Smooth muscle cell (in vitro differentiated cells): Measurements from ENCODE around the gene GPR155. TPM values are rescaled to one million over a fixed set of nuclear protein-coding genes. Genes with fewer than 3 reads are reported as not detected.

Source experiments
- DNase-seq: peaks from one replicate; lab custom pipeline; 2025; ENCODE audit not compliant: unreplicated experiment; lab: John Stamatoyannopoulos, UW
- H2AFZ ChIP-seq: fragments of 200-600 bp; sonication (generic); 2 replicates; pipeline ENCODE4 v1.6.0; 2016; ENCODE audit warnings: antibody characterized with exemption, low read depth, mild to moderate bottlenecking
- H3F3A ChIP-seq: fragments of 200-600 bp; sonication (generic); 2 replicates; pipeline ENCODE4 v1.6.0; 2017; ENCODE audit warnings: antibody characterized with exemption, low read depth
- H3K27ac ChIP-seq: fragments of 200-600 bp; sonication (generic); 2 replicates; pipeline ENCODE4 v1.5.1; 2016; ENCODE audit warnings: low read depth, mild to moderate bottlenecking
- H3K27me3 ChIP-seq: fragments of 200-600 bp; sonication (generic); 2 replicates; pipeline ENCODE4 v1.6.1; 2016; ENCODE audit warnings: low read depth, mild to moderate bottlenecking
- H3K36me3 ChIP-seq: fragments of 200-600 bp; sonication (generic); 2 replicates; pipeline ENCODE4 v1.5.1; 2016; ENCODE audit warnings: low read depth
- H3K4me1 ChIP-seq: fragments of 200-600 bp; sonication (generic); 2 replicates; pipeline ENCODE4 v1.5.1; 2016; ENCODE audit warnings: low read depth
- H3K4me2 ChIP-seq: fragments of 200-600 bp; sonication (generic); 2 replicates; pipeline ENCODE4 v1.6.0; 2016; ENCODE audit warnings: mild to moderate bottlenecking
- H3K4me3 ChIP-seq: fragments of 200-600 bp; sonication (generic); 2 replicates; pipeline ENCODE4 v1.5.1; 2016; ENCODE audit warnings: mild to moderate bottlenecking
- H3K79me2 ChIP-seq: fragments of 200-600 bp; sonication (generic); 2 replicates; pipeline ENCODE4 v1.6.0; 2016; ENCODE audit warnings: low read depth, mild to moderate bottlenecking
- H3K9ac ChIP-seq: fragments of 200-600 bp; sonication (generic); 2 replicates; pipeline ENCODE4 v1.6.0; 2016; ENCODE audit warnings: low read depth
- H3K9me3 ChIP-seq: fragments of 200-600 bp; sonication (generic); replicated peaks from 2 replicates; pipeline ENCODE4 v1.5.1; 2016; ENCODE audit warnings: low read depth
- H4K20me1 ChIP-seq: fragments of 200-600 bp; sonication (generic); 2 replicates; pipeline ENCODE4 v1.6.0; 2016; ENCODE audit warnings: low read depth
- CTCF ChIP-seq: fragments of 200-600 bp; sonication (generic); IDR thresholded peaks from 2 replicates; pipeline ENCODE4 v1.5.1; 2017; ENCODE audit warnings: borderline replicate concordance, mild to moderate bottlenecking, antibody characterized with exemption; ENCODE audit not compliant: insufficient read depth, poor library complexity, severe bottlenecking
- WGBS: methylation state at CpG from one replicate; pipeline ENCODE4 v1.1.7; 2016; ENCODE audit warnings: low lambda C conversion rate; 5-methylcytosine and 5-hydroxymethylcytosine counted together
- polyA plus RNA-seq: library from polyadenylated mRNA; unstranded; fragments of >200 nt; fragmentation: Nextera tagmentation; extraction: Ambion mirVana; gene quantifications from 2 replicates; pipeline ENCODE4 v1.2.1, GENCODE V29; 2016
- total RNA-seq: library from RNA; depleted of rRNA; stranded (reverse); fragments of >200 nt; gene quantifications from 2 replicates; pipeline ENCODE4 v1.2.3, GENCODE V29; 2014

Gene GPR155
- total and polyA plus RNA-seq, 2 experiments from 2014 or later, result 6.9 to 10.5 TPM

- no peak for DNase-seq
- Histone ChIP-seq H3F3A (peaks cover 7% of the 10 kb centered on the region), H2AFZ (no peak overlapping the region), H4K20me1 (no peaks in the 10 kb centered on the region), H3K4me2 (no peak overlapping the region), H3K27me3 (no peaks in the 10 kb centered on the region), H3K79me2 (no peaks in the 10 kb centered on the region), H3K36me3 (no peaks in the 10 kb centered on the region), H3K4me1 (peaks cover 3% of the 10 kb centered on the region), H3K9me3 (no peaks in the 10 kb centered on the region), H3K9ac (no peak overlapping the region), H3K27ac (no peak overlapping the region), H3K4me3 (no peak overlapping the region)
- TF ChIP-seq CTCF, result no peak
- 95% methylated on average over 4 of the region's 4 CpGs for WGBS
Measured at GRCh38 chr2:174446531-174446930, 40.3 kb downstream of the GPR155 start.

- no peaks in the 10 kb centered on the region for H3K79me2 ChIP-seq
- no peak overlapping the region for H2AFZ ChIP-seq
- TF ChIP-seq CTCF, result no peak
- H3F3A ChIP-seq, result peaks cover 7% of the 10 kb centered on the region
- no peak overlapping the region for H3K4me3 ChIP-seq
- WGBS, result 89% methylated on average over 3 of the region's 3 CpGs
- H3K4me2 ChIP-seq, result no peak overlapping the region
- no peak overlapping the region for H3K27ac ChIP-seq
- H3K4me1 ChIP-seq, result peaks cover 3% of the 10 kb centered on the region
- no peaks in the 10 kb centered on the region for H3K36me3 ChIP-seq
- no peaks in the 10 kb centered on the region for H4K20me1 ChIP-seq
- no peaks in the 10 kb centered on the region for H3K9me3 ChIP-seq
- no peaks in the 10 kb centered on the region for H3K27me3 ChIP-seq
- no peak overlapping the region for H3K9ac ChIP-seq
- DNase-seq, result no peak
Measured at GRCh38 chr2:174445248-174445647, 41.6 kb downstream of the GPR155 start.

- Histone ChIP-seq H3K9ac (no peak overlapping the region), H4K20me1 (no peaks in the 10 kb centered on the region), H3K9me3 (no peaks in the 10 kb centered on the region), H3K4me2 (no peak overlapping the region), H3K4me3 (no peak overlapping the region), H2AFZ (no peak overlapping the region), H3K4me1 (peaks cover 3% of the 10 kb centered on the region), H3K36me3 (no peaks in the 10 kb centered on the region), H3K27ac (no peak overlapping the region), H3K27me3 (no peaks in the 10 kb centered on the region), H3F3A (peaks cover 12% of the 10 kb centered on the region), H3K79me2 (no peaks in the 10 kb centered on the region)
- TF ChIP-seq CTCF, result no peak
- DNase-seq, result no peak
- 58% methylated on average over 6 of the region's 6 CpGs for WGBS
Measured at GRCh38 chr2:174444761-174445160, 42.1 kb downstream of the GPR155 start.
